Measurements from ENCODE around the gene APBB1IP. TPM values are rescaled to one million over a fixed set of nuclear protein-coding genes. Genes with fewer than 3 reads are reported as not detected.
A peak's percentile ranks its signal among the peaks of the same experiment; 100 is the strongest.

Gene APBB1IP
- total and polyA plus RNA-seq, 9 of the 15 experiments (the other 6 are each of a cell fraction or from before 2014, with no cell fraction given), result 0.03 to 0.11 (median 0.06) TPM; not detected in 4

GRCh38 chr10:26556748-26557640, 118.9 kb downstream of the APBB1IP start (continued):
- peak; percentile 73 for TF ChIP-seq REST (IDR thresholded peaks at IDR 0.05; ENCODE audit: borderline replicate concordance)
- TF ChIP-seq REST (CRISPR knock-in tag; IDR thresholded peaks at IDR 0.05; ENCODE audit: low read depth), result no peak
- no peak for TF ChIP-seq ZNF551 (CRISPR knock-in tag; IDR thresholded peaks at IDR 0.05)
- TF ChIP-seq SREBF1 (IDR thresholded peaks at IDR 0.05; ENCODE audit: borderline replicate concordance, low read depth, low read length), result no peak
- no peak for TF ChIP-seq ZNF347 (CRISPR knock-in tag; IDR thresholded peaks at IDR 0.05; ENCODE audit: low read depth)
- TF ChIP-seq RAD21 (CRISPR knock-in tag; conservative IDR thresholded peaks at IDR 0.05 in 1 of 2, IDR thresholded peaks at IDR 0.05 in 1 of 2), result peak; percentile 89 to 95
- no peak for TF ChIP-seq ZNF408 (CRISPR knock-in tag; IDR thresholded peaks at IDR 0.05; ENCODE audit: low read depth)

Measured in K562 (cell line).